Measurements from ENCODE around the gene CDH4.

Gene CDH4

DNA sequence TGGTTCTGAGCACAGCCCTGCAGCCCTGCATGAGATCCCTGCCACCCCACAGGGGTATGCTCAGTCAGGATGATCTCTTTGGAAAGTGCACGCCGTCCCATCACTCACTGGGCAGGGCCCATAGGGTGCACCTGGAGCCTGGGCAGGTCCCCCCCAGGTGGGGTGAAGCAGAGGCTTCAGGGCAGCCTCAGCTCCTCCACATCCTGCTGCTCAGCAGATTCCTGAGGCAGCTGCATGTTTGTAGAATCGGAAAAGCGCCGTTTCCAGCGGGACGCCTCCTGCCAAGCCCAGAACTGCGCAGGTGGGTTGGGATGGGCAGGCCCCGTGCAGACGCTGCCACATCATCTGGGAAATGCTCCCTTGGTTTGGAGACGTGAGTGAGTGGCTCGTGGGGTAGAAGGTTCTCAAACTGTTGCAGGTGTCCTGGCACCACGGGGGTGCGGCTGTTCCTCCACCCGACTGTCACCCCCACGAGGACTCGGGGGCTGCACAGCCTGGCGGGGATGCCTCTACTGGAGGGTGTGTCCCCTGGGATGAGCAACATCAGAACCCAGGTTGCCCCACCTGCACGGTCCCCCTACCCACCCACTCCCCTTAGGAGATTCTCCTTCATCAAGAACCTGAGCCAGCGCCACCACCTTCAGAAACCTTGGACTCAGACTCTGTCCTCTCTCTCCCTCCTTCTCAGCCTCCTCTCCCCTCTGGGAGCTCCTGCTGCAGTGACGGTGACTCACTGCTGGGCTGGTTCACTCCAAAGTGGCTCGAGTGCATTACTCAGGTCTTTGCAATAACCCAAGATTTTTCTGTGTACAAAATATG, 479.5 kb downstream of the CDH4 start:
- DNase-seq: no peak

DNA sequence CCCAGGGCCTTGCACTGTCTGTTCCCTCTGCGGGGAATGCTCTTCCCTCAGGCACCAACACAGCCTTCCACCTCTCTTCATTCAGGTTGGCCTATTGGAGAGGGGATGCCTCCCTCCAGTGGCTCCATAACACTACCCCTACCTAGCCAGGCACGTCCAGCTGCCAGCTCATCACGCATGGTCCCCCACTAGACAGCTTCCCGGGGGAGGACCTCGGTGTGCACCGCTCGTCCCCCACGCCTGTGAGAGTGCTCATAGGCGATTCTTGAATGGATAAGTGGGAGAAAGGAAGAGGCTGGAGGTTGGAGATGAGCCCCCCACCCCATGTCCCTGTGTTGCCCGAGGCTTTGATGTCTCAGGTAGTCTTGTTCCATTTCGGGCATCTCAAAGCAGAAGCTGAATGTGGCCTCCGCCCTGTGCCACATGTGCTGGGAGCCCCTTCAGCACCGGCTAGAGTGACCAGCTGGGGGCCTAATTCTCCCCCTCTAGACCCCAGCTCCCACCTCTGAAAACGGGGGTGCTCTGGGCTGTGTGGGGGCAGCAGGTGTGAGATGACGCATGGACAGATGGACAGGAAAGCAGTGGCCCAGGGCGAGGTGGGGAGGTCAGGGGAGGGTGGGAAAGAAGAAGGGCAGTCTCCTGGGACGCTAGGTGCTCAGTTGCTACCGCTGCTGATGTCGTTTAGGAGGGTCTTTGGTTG, 480.6 kb downstream of the CDH4 start:
- DNase-seq: no peak

DNA sequence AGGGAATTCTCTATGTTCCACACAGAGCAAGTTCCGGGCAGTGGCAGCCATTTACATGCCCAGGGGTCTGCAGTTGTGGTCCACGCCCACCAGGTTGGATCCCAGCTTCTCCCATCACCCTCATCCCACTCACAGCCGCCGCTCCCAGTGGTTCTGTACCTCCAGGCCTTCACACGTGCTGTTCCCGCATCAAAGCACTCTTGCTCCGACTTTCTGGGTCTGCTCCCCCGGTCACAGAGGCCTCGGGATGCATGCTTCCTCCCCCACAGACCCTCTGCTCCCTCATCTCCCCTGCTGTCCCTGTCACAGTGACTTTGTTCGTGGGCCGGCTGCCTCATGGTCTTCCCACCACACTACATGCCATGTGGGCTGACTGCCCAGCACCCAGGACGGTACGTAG, 481.2 kb downstream of the CDH4 start:
- DNase-seq: no peak

DNA sequence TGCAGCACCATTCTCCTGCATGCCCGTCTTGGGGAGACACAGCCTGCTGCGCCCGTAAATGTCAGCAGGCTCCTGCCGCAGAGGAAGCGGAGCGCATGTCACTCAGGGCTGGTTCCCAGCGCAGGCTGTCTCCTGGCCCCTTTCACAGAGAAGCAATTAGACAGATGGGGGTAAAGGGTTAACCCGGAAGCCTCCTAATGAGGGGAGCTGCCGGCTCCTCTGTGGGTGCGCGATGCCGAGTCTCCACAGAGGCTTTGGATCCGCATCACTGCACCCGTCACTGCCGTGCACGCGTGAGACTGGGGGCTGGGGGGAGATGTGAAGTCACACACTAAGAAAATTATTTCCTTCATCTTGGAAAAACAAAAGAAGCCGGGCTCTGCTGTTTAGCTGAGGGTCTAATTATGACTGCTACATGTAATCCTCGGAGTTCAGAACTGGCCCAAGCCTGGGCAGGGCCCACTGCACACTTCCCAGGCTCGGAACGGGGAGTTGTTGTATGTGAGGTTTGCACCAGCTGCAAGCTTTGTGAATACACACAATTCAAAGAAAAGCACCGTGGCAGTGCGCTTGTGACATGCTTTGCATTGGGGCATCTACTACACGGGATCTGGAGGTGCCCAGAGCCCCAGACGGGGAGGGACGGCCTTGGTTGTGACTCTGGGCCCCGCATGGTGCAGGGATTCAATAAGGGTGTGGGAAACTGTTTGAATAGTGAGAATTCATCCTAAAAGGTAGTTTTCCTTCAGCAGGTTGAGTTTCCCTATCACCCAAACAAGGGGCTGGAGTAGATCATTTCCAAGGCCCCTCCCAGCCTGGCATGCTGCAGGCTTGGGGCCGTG, 482.1 kb downstream of the CDH4 start:
- DNase-seq: no peak

DNA sequence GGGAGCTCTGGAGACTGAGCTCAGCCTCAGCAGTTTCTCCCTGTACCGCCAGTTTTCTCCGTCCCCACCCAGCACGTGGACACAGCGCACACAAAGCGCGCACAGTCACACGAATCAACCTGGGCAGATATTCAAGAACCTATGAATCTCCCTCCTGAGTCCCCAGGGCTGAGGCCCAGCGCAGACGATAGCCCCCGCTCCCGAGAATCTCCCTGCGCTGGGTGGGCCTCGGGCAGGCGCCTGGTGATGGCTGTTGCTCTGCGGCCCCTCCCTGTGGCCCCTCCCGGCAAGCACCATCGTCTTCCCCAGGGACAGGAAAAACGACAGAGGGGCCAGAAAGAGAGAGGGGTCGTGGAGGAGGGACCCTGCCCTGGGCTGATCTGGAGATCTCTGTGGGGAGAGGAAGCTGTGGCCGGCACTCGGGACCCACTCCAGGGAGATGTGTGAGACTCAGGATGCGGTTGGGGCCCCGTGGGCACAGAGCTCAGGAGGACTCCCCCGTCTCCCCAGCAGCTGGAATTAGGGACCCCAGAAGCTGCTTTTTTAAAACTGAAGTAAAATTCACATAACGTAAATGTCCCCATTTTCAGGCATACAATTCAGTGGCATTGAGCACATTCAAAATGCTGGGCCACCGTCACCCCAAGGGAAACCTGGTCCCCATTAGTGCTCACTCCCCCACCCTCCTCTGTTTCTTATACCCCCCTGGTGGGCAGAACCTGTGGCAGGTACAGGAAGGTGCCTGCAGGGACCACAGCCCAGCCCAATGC, 482.9 kb downstream of the CDH4 start:
- DNase-seq: no peak

DNA sequence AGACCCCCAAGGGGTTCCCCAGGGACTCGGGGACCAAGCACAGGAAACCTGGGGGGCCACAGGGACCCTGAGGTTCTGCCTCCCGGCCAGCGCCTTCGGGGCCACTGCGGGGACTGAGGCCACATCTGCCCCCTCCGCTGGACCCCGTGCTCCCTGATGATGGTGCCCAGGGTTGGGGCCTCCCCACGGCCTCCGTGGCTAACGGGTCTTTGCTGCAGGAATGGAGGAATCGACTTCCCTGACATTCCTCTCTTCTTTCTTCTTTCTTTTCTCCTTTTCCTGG, 483.4 kb downstream of the CDH4 start:
- DNase-seq: no peak

DNA sequence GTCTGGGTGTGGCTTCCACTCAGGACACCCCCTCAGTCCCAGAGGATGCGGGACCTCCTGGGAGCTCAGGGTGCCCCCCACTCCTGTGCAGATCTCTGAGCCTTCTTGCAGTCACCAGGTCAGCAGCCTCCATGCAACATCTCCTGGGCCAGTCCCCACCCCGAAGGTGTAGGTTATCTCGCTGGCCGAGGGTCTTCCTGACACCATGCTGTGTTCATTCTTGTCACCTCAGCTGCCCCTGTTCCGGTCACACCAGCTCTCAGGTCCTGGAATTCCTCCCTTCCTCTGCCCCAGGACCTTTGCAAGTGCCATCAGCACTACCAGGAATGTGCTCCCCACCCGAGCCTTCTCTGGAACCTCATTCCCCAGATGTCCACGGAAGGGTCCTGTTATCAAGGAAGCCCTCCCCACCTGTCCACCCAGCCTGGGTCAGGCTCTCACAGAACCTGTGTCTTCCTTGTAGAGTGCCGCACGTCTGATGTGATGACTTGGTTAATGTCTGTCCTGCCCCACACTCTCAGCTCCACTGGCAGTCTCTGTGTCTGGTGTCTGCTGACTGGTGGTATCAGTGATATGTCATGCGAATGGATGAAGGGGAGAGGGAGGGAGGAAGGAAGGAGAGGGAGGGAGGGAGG, 484.1 kb downstream of the CDH4 start:
- DNase-seq: no peak

DNA sequence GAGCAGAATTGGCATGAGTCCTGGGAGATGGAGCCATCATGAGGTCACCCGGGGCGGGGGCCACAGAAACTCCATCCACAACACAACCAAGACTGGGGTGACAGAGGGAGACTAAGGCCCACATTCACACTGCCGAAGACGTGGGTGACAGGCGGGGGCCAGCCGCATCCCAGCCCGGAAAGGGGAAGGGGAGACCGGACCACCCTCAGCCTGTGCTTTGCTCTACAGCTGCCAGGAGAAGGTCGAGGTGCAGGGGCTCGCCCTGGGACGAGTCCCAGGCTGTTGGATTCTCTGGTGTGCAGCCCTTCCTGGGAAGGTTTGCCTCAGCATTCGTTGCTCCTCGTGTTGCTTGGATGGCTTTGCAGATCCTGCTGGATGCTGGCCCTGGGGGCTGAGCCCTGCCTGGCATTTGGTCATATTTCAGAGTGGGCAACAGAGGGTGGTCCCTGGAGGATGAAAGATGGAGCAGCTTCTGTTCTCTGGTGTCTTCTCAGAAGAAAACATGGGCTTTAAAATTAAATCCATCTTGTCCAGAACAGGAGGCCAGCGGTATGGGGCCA, 484.8 kb downstream of the CDH4 start:
- DNase-seq: no peak

DNA sequence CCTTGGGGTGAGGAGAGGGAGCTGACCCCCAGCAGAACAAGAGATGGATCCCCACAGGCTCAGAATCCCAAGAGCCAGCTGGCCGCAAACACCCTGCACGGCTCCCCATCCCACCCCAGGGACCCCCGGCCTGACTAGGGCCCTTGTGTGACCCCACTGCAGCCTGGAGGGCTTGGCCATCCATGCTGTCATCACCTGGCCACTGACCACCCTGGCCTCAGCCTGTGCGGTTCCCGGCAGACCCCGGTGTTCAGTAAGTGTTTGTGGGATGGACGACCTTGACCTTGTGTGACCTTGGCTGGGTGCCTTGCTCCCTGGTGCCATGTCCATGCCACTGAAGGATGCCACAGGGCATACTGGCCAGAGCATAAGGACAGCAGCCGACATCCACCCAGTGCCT, 485.3 kb downstream of the CDH4 start:
- no peak for DNase-seq

DNA sequence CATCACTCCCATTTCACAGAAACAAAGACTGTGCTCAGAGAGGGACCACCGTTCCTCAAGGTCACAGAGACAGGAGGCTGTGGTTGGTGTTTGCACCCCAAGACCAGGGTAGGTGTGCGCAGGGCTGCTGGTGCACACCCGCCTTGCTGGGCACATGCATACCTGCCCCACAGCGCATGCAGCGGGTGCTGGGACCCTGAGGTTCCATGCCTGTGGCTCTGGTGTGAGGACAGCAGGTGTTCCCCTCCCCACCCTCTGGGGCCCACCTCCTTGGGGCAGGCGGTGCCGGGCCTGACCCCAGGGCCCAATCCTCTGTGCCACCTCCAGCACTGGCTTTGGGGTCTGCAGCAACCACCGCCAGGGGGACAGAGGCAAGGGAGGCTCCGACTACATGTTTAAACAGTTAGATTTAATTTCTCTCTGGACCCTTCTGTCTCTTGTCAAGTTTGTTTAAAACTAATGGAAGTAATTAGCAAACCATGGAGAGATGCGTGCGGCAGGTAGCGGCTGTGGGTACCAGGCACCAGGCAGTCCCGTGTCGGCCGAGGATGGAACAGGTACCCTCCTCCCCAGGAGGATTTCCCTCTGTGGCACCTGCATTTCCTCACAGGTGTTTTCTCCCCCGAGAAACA, 485.9 kb downstream of the CDH4 start:
- no peak for DNase-seq

DNA sequence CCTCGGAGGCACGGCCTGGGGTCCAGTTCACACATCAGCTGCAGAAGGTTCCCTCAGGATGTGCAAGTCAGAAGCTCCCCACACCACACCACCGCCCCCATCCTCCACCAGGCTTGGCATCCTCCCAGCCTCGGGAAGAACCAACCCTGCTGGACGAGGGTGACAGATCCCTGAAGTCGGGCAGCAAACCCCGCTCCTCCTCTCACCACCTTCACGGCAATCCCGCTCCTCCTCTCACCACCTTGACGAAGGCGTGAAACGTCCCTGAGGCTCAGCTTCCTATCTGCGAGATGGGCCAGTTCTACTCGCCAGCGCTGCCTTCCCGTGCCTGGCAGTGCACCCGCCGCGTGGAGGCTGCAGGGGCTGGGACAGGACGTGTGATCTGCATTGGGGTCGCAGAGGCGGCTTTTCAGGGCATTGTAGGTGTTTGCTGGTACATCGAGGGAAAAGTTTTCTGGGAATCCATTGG, 486.6 kb downstream of the CDH4 start:
- DNase-seq: no peak

DNA sequence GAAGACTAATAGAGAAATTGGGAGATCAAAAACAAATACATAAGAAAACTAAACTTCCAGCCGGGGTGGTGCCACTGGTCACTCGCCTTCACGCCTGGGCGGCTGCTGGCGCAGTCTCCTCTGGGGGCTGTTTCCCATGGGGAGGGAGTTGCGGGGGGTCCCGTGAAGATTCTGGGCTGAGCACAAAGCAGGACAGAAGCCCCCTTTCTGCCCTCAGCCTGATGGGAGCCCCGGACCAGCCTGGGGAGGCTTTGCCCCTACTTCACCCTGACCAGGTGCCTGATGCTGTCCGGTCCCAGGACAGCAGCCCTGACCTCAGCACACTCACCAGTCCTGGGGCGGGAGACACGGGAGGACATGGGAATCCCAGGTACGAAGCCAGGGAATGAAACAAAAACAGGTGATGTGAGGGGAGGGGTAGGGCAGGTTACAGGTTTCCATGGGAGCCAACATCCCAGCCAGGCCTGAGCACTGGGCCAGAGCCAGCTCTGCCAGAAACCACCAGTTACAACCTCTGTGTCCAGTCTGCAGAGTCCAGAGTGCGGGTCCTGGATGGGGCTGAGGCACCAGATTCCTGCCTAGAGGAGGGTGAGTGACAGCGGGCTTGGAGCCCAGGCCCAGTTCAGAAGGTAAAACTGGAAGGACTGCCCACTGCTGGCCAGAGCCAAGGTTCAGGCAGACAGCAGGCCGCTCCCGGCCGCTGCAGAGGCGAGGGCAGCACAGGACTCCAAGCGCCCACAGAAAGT, 487.2 kb downstream of the CDH4 start:
- no peak for DNase-seq

DNA sequence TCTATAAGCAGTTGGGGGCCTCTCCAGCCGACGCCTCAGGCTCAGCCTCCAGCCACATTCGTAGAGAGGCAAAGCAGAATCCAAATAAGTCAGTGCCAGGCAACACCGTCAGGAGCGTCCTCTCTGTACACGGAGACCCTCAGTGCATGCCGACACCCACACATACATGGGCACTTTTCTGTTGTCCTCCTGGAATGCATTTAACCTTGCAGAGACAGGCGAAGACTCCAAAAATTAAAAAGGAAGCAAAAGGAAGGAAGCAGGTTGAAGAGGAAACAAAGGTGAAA, 487.7 kb downstream of the CDH4 start:
- DNase-seq: no peak

DNA sequence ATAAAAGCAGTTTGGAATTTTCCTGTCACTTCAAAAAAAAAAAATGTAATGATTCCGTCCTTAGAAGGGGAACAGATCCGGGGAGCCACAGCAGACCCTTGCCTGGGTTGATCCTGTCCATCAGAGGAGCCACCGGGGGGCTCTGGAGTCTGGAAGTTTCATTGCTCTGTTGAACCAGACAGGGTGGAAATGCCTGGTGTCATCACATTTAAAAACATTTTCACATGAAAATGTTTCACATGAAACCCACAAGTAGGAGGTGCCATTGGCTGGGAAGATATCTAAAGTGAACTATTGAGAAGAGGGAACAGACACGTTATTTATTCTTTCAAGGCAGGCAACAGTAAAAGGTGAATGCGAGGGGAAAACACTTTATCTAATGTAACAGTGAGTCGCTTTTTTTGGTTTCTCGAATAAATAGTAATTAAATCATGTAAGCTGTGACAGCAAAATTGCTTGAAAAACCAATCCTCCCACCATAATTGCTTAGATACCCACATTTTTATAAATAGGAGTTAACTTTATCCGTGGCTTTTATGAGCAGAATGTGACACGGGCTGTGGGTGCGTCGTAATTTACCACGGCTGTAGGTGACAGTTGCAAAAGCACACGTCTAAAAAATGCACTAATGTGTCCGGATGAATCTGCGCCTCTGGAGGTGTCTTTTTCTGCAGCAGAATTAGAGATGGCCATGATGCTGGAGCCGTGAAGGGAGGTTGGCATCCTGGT, 490.2 kb downstream of the CDH4 start:
- DNase-seq: no peak

DNA sequence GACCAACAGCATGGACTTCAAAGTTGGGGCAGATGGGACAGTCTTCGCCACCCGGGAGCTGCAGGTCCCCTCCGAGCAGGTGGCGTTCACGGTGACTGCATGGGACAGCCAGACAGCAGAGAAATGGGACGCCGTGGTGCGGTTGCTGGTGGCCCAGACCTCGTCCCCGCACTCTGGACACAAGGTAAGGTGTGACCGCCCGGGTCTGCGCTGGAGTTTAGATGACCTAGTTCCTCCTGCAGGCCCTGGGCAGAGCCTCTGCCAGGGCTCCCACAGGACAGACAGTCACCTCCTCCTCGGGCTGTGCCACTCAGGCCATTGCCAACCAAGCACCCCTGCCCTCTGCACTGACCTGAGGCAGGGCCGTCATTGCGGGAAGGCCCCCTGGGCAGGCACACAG, 491.5 kb downstream of the CDH4 start:
- DNase-seq: no peak

DNA sequence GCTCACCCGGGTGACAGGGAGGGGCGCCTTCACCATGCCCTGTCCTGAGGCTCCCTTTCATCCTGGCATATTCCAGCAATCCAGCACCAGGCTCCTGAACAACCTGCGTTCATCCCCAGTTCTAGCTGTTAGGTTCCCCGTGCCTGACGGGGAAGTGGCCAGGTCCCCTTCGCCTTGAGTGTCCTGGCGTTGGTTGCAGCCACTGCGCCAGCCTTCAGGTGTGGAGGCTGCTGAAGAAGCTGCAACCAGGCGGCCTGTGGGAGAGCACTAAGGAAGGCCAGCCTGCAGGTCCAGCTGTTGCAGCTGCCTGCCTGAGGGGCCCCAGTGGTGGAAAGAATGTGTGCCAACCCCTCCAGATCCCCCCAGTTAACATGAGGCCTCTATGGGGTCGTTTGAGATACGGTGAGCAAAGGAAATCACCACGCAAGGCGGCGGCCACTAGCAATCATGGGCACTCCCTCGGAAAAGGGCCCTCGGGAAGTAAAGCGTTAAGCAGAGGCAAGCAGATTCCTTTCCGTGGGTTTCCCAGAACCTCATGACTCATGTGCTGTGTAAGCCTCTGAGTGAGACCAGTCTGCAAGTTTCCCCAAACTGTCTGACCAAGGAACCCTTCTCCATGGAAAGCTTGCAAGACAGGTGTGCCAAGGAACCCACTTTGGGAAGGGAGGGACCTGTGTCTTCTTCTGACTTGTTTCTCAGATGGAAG, 492.8 kb downstream of the CDH4 start:
- DNase-seq: no peak

DNA sequence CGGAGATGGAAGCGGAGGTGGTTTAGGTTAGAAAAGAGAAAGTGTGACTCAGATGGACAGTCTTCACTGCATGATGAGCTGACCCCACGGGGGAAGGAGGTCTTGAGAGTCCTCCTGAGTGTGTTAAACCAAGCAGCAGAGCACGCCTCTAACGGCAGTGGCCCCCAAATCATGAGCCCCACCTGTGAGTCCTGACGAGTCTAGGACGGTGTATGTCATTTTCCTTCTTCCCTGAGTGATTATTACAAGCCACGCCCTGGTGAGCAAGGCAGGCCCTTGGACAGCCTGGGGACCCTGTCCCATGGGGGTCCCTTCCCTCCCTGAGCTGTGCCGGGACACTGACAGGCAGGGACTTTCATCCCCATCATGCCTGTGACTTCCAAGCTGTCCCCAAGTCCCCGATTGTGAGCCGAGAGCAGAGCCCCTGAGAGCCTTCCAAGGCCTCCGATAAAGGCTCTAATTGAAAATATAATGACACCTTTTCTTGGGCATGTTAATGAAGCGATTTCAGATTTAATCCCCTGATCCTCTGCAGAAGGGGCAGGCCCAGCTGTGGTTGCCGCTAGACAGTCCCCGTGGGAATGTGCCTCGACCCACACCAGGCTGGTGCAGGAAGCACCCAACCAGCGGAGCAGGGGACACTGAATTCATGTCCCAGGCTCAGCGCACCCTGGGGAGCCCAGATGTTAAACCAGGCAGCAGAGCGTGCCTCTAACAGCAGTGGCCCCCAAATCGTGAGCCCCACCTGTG, 493.5 kb downstream of the CDH4 start:
- DNase-seq: no peak

DNA sequence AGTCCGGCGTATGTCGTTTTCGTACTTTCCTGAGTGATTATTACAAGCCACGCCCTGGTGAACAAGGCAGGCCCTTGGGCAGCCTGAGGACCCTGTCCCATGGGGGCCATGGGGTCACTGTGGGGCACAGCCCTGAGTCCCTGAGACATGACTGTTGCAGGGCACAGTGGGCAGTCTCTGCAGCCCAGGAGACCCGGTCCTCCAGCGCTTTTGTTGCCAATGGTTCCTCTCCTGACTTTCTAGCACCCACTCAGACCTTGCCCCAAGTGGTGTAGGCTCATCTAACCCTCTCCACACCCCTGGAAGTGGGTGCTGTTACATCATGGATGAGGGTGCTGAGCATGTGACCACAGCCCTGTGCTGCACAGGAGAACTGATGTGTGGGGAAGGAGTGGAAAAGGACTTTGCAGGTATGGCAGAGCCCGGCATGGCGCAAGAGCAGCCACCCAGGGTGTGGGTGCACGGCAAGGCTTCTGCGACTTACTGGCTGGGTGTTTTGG, 494.1 kb downstream of the CDH4 start:
- no peak for DNase-seq

DNA sequence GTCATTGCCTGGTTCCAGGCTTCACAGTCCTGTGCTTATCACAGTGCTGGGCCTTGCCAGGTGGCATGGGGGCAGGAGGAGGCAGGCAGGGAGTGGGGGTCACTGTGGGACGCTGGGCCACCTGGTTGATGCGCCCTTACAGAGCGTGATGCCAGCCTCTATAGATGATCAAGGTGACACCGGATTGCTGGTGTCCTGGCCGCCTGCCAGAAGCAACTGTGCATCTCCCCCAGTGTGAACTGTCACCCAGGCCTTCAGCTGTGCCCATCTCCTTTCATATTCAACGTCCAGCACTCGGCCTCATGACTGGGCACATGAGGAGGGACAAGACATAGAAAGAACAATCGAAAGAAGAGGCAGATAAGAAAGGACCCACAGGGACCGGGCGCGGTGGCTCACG, 494.7 kb downstream of the CDH4 start:
- no peak for DNase-seq
